SK-N-SH treated with all-trans-retinoic acid at 6 μM for 48 hours (cell line): ENCODE results near the gene ZMIZ1.

Experiments used
- ARNTL ChIP-seq: fragments of 450-650 bp; formaldehyde crosslinking; IDR thresholded peaks from 2 replicates; pipeline ENCODE4 v1.5.0; 2020; ENCODE audit warnings: low read depth, mild to moderate bottlenecking, moderate library complexity, borderline replicate concordance
- BACH2 ChIP-seq: fragments of 250-450 bp; sonication (Bioruptor Pico); IDR thresholded peaks from 2 replicates; pipeline ENCODE4 v1.9.0; 2021; ENCODE audit warnings: mild to moderate bottlenecking, borderline replicate concordance
- CREB5 ChIP-seq: fragments of 250-450 bp; sonication (Bioruptor Pico); IDR thresholded peaks from 2 replicates; pipeline ENCODE4 v1.5.1; 2020; ENCODE audit warnings: low read depth, mild to moderate bottlenecking, moderate library complexity
- ESRRG ChIP-seq: fragments of 250-450 bp; sonication (Bioruptor Pico); IDR thresholded peaks from 2 replicates; pipeline ENCODE4 v1.6.1; 2021; ENCODE audit warnings: mild to moderate bottlenecking
- GLIS3 ChIP-seq: fragments of 250-450 bp; sonication (Bioruptor Pico); IDR thresholded peaks from 2 replicates; pipeline ENCODE4 v1.5.0; 2020; ENCODE audit warnings: mild to moderate bottlenecking, moderate library complexity
- PPARA ChIP-seq: fragments of 250-450 bp; sonication (Bioruptor Pico); IDR thresholded peaks from 2 replicates; pipeline ENCODE4 v1.5.0; 2020; ENCODE audit warnings: mild to moderate bottlenecking, borderline replicate concordance
- RARB ChIP-seq: fragments of 250-450 bp; sonication (Bioruptor Pico); IDR thresholded peaks from 2 replicates; pipeline ENCODE4 v1.8.0; 2021; ENCODE audit warnings: mild to moderate bottlenecking, moderate library complexity
- TOX ChIP-seq: fragments of 250-450 bp; sonication (Bioruptor Pico); IDR thresholded peaks from 2 replicates; pipeline ENCODE4 v1.8.0; 2021; ENCODE audit warnings: mild to moderate bottlenecking, moderate library complexity, borderline replicate concordance
- ZC3H10 ChIP-seq: fragments of 250-450 bp; sonication (Bioruptor Pico); IDR thresholded peaks from 2 replicates; pipeline ENCODE4 v1.5.1; 2021; ENCODE audit warnings: mild to moderate bottlenecking, moderate library complexity
- ZFP30 ChIP-seq: fragments of 450-650 bp; formaldehyde crosslinking; IDR thresholded peaks from 2 replicates; pipeline ENCODE4 v1.5.0; 2022; ENCODE audit warnings: mild to moderate bottlenecking, moderate library complexity
- ZNF565 ChIP-seq: fragments of 450-650 bp; formaldehyde crosslinking; conservative IDR thresholded peaks from 2 replicates; pipeline ENCODE4 v1.5.0; 2020; ENCODE audit warnings: low read depth, mild to moderate bottlenecking, moderate library complexity
- ZNF70 ChIP-seq: fragments of 450-650 bp; formaldehyde crosslinking; IDR thresholded peaks from 2 replicates; pipeline ENCODE4 v1.5.0; 2020; ENCODE audit warnings: mild to moderate bottlenecking, moderate library complexity
- TF ChIP-seq, protein P1 (sequence below): fragments of 250-450 bp; sonication (Bioruptor Pico); IDR thresholded peaks from 2 replicates; pipeline ENCODE4 v1.8.0; 2020; ENCODE audit warnings: mild to moderate bottlenecking, moderate library complexity, borderline replicate concordance
- TF ChIP-seq, protein P2 (sequence below): fragments of 250-450 bp; sonication (Bioruptor Pico); IDR thresholded peaks from 2 replicates; pipeline ENCODE4 v1.5.1; 2021; ENCODE audit warnings: mild to moderate bottlenecking, moderate library complexity

DNA sequence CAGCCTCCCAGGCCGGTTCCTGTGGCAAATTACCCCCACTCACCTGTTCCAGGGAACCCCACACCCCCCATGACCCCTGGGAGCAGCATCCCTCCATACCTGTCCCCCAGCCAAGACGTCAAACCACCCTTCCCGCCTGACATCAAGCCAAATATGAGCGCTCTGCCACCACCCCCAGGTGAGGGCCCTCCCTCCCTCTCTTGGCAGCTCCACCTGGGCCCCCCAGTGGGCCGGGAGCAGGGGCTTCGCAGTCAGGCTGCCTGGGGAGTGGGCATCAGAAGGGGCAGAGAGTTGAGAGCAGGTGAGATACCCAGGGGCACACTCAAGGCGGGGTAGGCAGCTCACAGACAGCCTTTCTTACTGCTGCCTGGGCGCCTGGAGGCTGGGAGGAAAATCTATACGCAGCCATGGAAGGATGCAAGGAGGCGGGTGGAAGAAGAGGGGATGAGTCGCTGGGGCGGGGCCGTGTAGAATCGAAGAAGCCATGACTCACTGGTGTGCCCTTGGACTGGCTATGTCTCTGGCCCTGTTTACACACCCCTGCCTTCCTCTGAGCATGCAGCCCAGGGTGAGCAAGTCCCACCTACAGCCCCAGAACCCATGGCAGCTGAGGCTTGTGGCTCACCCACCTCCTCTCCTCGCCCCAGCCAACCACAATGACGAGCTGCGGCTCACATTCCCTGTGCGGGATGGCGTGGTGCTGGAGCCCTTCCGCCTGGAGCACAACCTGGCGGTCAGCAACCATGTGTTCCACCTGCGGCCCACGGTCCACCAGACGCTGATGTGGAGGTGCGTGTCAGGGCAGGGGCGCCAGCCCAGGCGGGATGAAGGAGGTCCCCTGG is 229.9 kb downstream of the ZMIZ1 start:
- no peak for TF ChIP-seq GLIS3 (CRISPR knock-in tag)
- TF ChIP-seq RARB (CRISPR knock-in tag), result no peak
- TF ChIP-seq ZFP30, result no peak
- TF ChIP-seq, protein P1, sequence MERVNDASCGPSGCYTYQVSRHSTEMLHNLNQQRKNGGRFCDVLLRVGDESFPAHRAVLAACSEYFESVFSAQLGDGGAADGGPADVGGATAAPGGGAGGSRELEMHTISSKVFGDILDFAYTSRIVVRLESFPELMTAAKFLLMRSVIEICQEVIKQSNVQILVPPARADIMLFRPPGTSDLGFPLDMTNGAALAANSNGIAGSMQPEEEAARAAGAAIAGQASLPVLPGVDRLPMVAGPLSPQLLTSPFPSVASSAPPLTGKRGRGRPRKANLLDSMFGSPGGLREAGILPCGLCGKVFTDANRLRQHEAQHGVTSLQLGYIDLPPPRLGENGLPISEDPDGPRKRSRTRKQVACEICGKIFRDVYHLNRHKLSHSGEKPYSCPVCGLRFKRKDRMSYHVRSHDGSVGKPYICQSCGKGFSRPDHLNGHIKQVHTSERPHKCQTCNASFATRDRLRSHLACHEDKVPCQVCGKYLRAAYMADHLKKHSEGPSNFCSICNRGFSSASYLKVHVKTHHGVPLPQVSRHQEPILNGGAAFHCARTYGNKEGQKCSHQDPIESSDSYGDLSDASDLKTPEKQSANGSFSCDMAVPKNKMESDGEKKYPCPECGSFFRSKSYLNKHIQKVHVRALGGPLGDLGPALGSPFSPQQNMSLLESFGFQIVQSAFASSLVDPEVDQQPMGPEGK (CRISPR knock-in tag), result no peak
- no peak for TF ChIP-seq PPARA (CRISPR knock-in tag)
- TF ChIP-seq ZNF565 (CRISPR knock-in tag), result no peak
- no peak for TF ChIP-seq TOX (CRISPR knock-in tag)
- TF ChIP-seq, protein P2, sequence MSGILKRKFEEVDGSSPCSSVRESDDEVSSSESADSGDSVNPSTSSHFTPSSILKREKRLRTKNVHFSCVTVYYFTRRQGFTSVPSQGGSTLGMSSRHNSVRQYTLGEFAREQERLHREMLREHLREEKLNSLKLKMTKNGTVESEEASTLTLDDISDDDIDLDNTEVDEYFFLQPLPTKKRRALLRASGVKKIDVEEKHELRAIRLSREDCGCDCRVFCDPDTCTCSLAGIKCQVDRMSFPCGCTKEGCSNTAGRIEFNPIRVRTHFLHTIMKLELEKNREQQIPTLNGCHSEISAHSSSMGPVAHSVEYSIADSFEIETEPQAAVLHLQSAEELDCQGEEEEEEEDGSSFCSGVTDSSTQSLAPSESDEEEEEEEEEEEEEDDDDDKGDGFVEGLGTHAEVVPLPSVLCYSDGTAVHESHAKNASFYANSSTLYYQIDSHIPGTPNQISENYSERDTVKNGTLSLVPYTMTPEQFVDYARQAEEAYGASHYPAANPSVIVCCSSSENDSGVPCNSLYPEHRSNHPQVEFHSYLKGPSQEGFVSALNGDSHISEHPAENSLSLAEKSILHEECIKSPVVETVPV (CRISPR knock-in tag), result no peak
- TF ChIP-seq ZC3H10 (CRISPR knock-in tag), result no peak
- TF ChIP-seq CREB5 (CRISPR knock-in tag), result no peak
- TF ChIP-seq ZNF70, result no peak
- no peak for TF ChIP-seq ESRRG (CRISPR knock-in tag)
- TF ChIP-seq ARNTL (CRISPR knock-in tag), result no peak
- TF ChIP-seq BACH2, result no peak
